Liver (tissue), 9 donors: ENCODE data around the gene RPS28. TPM values are rescaled to one million over a fixed set of nuclear protein-coding genes. Genes with fewer than 3 reads are reported as not detected.
A peak's percentile ranks its signal among the peaks of the same experiment; 100 is the strongest.
"Not testable (repeated sequence)": the region's sequence is repeated elsewhere in the genome, so short reads cannot be mapped to it uniquely, and the experiment has no call there.

Experiments used
- DNase-seq: peaks from one replicate; pipeline ENCODE4 v3.0.0-alpha.2; 2017; ENCODE audit warnings: low spot score
- H3K27ac ChIP-seq, 2 donors: one replicate each; pipeline ENCODE4 v1.7.0; 2013; ENCODE audit warnings: inconsistent platforms in 2 of 2, low read length in 2 of 2, control low read depth in 1 of 2, low read depth in 1 of 2, mild to moderate bottlenecking in 1 of 2
- H3K27me3 ChIP-seq, 4 donors: one replicate each; pipeline versions ENCODE4 v1.6.1 to v1.7.0; 2013; ENCODE audit warnings: low read length in 3 of 4, inconsistent platforms in 1 of 4, mild to moderate bottlenecking in 1 of 4, moderate library complexity in 1 of 4; ENCODE audit not compliant: control insufficient read depth in 4 of 4, insufficient read depth in 4 of 4
- H3K36me3 ChIP-seq, 4 donors: one replicate each; pipeline versions ENCODE4 v1.6.1 to v1.7.0; 2013; ENCODE audit warnings: low read length in 3 of 4, mild to moderate bottlenecking in 3 of 4, low read depth in 1 of 4, moderate library complexity in 1 of 4; ENCODE audit not compliant: control insufficient read depth in 4 of 4, insufficient read depth in 3 of 4
- H3K4me1 ChIP-seq, 4 donors: one replicate each; pipeline versions ENCODE4 v1.6.1 to v1.7.0; 2013; ENCODE audit warnings: low read length in 3 of 4, mild to moderate bottlenecking in 3 of 4, moderate library complexity in 1 of 4; ENCODE audit not compliant: control insufficient read depth in 4 of 4, insufficient read depth in 4 of 4
- H3K4me3 ChIP-seq, 3 donors: one replicate each; pipeline versions ENCODE4 v1.6.1 to v1.7.0; 2013; ENCODE audit warnings: low read length in 3 of 3, control low read depth in 1 of 3, low read depth in 1 of 3, mild to moderate bottlenecking in 1 of 3
- H3K9ac ChIP-seq, 2 donors: one replicate each; pipeline ENCODE4 v1.7.0; 2013; ENCODE audit warnings: low read length in 2 of 2, mild to moderate bottlenecking in 2 of 2, moderate library complexity in 2 of 2, control low read depth in 1 of 2, low read depth in 1 of 2
- H3K9me3 ChIP-seq, 4 donors: one replicate each; pipeline versions ENCODE4 v1.6.1 to v1.7.0; 2013; ENCODE audit warnings: low read length in 3 of 4; ENCODE audit not compliant: control insufficient read depth in 4 of 4
- EGR1 ChIP-seq, 2 donors: IDR thresholded peaks; 2 replicates each; pipeline ENCODE4 v1.6.1; 2016 to 2018; ENCODE audit warnings: antibody characterized with exemption in 2 of 2, low read depth in 2 of 2
- FOXA1 ChIP-seq: IDR thresholded peaks from 2 replicates; pipeline ENCODE4 v1.6.1; 2016; ENCODE audit warnings: antibody characterized with exemption
- FOXA2 ChIP-seq: IDR thresholded peaks from 2 replicates; pipeline ENCODE4 v1.6.1; 2016; ENCODE audit warnings: antibody characterized with exemption
- GABPA ChIP-seq, 2 donors: IDR thresholded peaks in 1 of 2; conservative IDR thresholded peaks in 1 of 2; 2 replicates each; pipeline ENCODE4 v1.6.1; 2016; ENCODE audit warnings: antibody characterized with exemption in 2 of 2, mild to moderate bottlenecking in 1 of 2, moderate library complexity in 1 of 2
- HNF4A ChIP-seq, 2 donors: conservative IDR thresholded peaks; 2 replicates each; pipeline ENCODE4 v1.6.1; 2016; ENCODE audit warnings: antibody characterized with exemption in 2 of 2, mild to moderate bottlenecking in 2 of 2
- HNF4G ChIP-seq: IDR thresholded peaks from 2 replicates; pipeline ENCODE4 v1.6.1; 2016; ENCODE audit warnings: antibody characterized with exemption
- JUND ChIP-seq, 2 donors: IDR thresholded peaks; 2 replicates each; pipeline ENCODE4 v1.6.1; 2016; ENCODE audit warnings: antibody characterized with exemption in 2 of 2
- NR2F2 ChIP-seq: IDR thresholded peaks from 2 replicates; pipeline ENCODE4 v1.6.1; 2016; ENCODE audit warnings: antibody characterized with exemption
- RAD21 ChIP-seq, 2 donors: IDR thresholded peaks; 2 replicates each; pipeline ENCODE4 v1.6.1; 2016; ENCODE audit warnings: antibody characterized with exemption in 2 of 2, mild to moderate bottlenecking in 2 of 2
- RXRA ChIP-seq, 2 donors: IDR thresholded peaks; 2 replicates each; pipeline ENCODE4 v1.6.1; 2017 to 2018; ENCODE audit warnings: antibody characterized with exemption in 2 of 2, mild to moderate bottlenecking in 1 of 2
- SP1 ChIP-seq: IDR thresholded peaks from 2 replicates; pipeline ENCODE4 v1.6.1; 2018; ENCODE audit warnings: antibody characterized with exemption, mild to moderate bottlenecking
- TAF1 ChIP-seq: conservative IDR thresholded peaks from 2 replicates; pipeline ENCODE4 v1.6.1; 2016; ENCODE audit warnings: antibody characterized with exemption, mild to moderate bottlenecking
- YY1 ChIP-seq: IDR thresholded peaks from 2 replicates; pipeline ENCODE4 v1.6.1; 2016; ENCODE audit warnings: antibody characterized with exemption, mild to moderate bottlenecking
- WGBS: extraction: QIAGEN DNeasy Blood & Tissue Kit; methylation state at CpG from one replicate; pipeline ENCODE4 v1.1.7; 2013; 5-methylcytosine and 5-hydroxymethylcytosine counted together
- polyA plus RNA-seq, 2 donors: library from polyadenylated mRNA; stranded (reverse) in 1 of 2; unstranded in 1 of 2; fragments of 200-250 nt in 1 of 2; fragments of >200 nt in 1 of 2; fragmentation: Nextera tagmentation in 1 of 2; extraction: Ambion mirVana in 1 of 2; gene quantifications; one replicate each; pipeline versions ENCODE4 v1.2.1 to v1.2.3, GENCODE V29; 2013 to 2015
- total RNA-seq, 2 donors: library from RNA; depleted of rRNA; stranded (reverse); fragments of >200 nt; gene quantifications; one replicate each; pipeline ENCODE4 v1.2.3, GENCODE V29; 2014
- TF ChIP-seq, protein P1 (sequence below): IDR thresholded peaks from 2 replicates; pipeline ENCODE4 v1.6.1; 2016; ENCODE audit warnings: antibody characterized with exemption
- TF ChIP-seq, protein P2 (sequence below): IDR thresholded peaks from 2 replicates; pipeline ENCODE4 v1.6.1; 2016; ENCODE audit warnings: antibody characterized with exemption
- TF ChIP-seq, protein P3 (sequence below): IDR thresholded peaks from 2 replicates; pipeline ENCODE4 v1.6.1; 2016; ENCODE audit warnings: antibody characterized with exemption
- TF ChIP-seq, protein P4 (sequence below): fragments of 150-350 bp; IDR thresholded peaks from 2 replicates; pipeline ENCODE4 v1.5.1; 2017; ENCODE audit warnings: improper control_type of control experiment, low read depth, low read length; ENCODE audit not compliant: missing input control
- TF ChIP-seq, protein P5 (sequence below): IDR thresholded peaks from 2 replicates; pipeline ENCODE4 v1.6.1; 2016; ENCODE audit warnings: antibody characterized with exemption, mild to moderate bottlenecking
- donor health status: healthy.
- donor health status: healthy.
- donor health status: healthy.
- donor health status: healthy.
- donor health status: healthy.

RPS28 gene
- total RNA-seq (100 to 1,000 TPM in 1 of 2 donors, 10 to 100 TPM in 1; 74.7 to 205 TPM), polyA plus RNA-seq (100 to 1,000 TPM; 324 to 467 TPM)

DNA sequence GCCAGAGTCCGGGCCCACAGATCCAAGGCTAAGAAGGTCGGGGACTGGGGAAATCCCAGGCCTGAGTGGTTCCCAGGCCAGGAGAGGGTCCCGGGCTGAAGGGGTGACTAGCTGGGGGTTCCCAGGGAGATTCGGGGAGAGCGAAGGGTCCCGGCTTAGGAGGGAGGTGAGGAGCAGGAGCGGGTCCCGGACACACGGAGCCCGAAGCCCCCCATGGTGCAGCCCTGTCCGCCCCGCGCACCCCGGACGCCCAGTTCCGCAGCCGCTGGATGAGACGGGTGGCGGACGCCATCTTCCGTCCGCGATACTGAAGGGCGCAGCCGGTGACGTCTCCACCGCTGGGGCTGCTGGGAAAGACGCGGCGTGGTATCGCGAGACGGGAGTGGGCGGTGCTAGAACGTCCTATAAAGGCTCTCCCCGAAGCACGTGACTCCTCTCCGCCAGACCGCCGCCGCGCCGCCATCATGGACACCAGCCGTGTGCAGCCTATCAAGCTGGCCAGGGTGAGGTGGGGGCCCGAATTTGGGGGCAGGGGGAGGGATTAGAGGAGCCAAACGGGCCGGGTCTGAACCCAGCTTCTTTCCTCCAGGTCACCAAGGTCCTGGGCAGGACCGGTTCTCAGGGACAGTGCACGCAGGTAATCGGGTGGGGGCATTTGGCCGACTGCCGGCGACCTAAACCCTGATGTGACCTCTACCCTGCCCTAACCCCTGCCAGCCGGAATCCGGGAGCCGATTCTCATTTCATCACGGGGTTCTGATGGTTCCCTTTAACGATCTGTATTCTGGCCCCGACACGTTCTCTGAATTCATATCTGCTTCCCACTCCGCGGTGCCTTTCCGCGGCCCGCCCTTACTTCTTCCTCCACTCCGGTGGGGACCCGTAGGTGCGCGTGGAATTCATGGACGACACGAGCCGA is at the start of gene RPS28, which contains the start of gene NDUFA7:
Gene RPS28, plus strand, starts transcription at position 430 of the 919 bp plus-strand sequence. Its CDS starts 35 bp downstream, at position 465.
Gene NDUFA7, minus strand, starts transcription at position 309 of the 919 bp plus-strand sequence. Its CDS starts 17 bp downstream, at position 292.
- DNase-seq, result peak; percentile 99
- H3K9ac ChIP-seq, result peak within 1 kb of the TSS; percentile 95 to 98
- peak within 1 kb of the TSS; percentile 90 to 94 (median 93) for H3K4me3 ChIP-seq
- peaks cover 13 to 35% (median 24%) of the 10 kb centered on the region in 4 donors for H3K4me1 ChIP-seq
- no peaks in the 10 kb centered on the region for H3K27me3 ChIP-seq
- H3K9me3 ChIP-seq, result no peaks in the 10 kb centered on the region
- H3K27ac ChIP-seq, result peak within 1 kb of the TSS; percentile 88 to 89
- H3K36me3 ChIP-seq, result peaks cover 0 to 8% (median 5%) of the 10 kb centered on the region in 4 donors
- TF ChIP-seq RXRA (IDR thresholded peaks at IDR 0.05), result peak; percentile 45 to 77
- TF ChIP-seq GABPA (IDR thresholded peaks at IDR 0.05 in 1 of 2, conservative IDR thresholded peaks at IDR 0.05 in 1 of 2), result peak in 1 of 2 donors; percentile 49
- no peak for TF ChIP-seq HNF4A (conservative IDR thresholded peaks at IDR 0.05)
- TF ChIP-seq NR2F2, result no peak
- TF ChIP-seq RAD21 (IDR thresholded peaks at IDR 0.05), result peak; percentile 50 to 59
- TF ChIP-seq, protein P1, sequence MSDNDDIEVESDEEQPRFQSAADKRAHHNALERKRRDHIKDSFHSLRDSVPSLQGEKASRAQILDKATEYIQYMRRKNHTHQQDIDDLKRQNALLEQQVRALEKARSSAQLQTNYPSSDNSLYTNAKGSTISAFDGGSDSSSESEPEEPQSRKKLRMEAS, result no peak
- no peak for TF ChIP-seq HNF4G
- TF ChIP-seq, protein P2, sequence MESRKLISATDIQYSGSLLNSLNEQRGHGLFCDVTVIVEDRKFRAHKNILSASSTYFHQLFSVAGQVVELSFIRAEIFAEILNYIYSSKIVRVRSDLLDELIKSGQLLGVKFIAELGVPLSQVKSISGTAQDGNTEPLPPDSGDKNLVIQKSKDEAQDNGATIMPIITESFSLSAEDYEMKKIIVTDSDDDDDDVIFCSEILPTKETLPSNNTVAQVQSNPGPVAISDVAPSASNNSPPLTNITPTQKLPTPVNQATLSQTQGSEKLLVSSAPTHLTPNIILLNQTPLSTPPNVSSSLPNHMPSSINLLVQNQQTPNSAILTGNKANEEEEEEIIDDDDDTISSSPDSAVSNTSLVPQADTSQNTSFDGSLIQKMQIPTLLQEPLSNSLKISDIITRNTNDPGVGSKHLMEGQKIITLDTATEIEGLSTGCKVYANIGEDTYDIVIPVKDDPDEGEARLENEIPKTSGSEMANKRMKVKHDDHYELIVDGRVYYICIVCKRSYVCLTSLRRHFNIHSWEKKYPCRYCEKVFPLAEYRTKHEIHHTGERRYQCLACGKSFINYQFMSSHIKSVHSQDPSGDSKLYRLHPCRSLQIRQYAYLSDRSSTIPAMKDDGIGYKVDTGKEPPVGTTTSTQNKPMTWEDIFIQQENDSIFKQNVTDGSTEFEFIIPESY, result peak; percentile 99
- no peak for TF ChIP-seq FOXA1
- TF ChIP-seq JUND (IDR thresholded peaks at IDR 0.05), result no peak
- TF ChIP-seq EGR1 (IDR thresholded peaks at IDR 0.05; ENCODE audit: low read depth in 2 of 2), result no peak
- TF ChIP-seq YY1, result peak; percentile 98
- TF ChIP-seq, protein P3, sequence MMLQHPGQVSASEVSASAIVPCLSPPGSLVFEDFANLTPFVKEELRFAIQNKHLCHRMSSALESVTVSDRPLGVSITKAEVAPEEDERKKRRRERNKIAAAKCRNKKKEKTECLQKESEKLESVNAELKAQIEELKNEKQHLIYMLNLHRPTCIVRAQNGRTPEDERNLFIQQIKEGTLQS, result no peak
- peak; percentile 36 for TF ChIP-seq SP1
- TF ChIP-seq FOXA2, result no peak
- TF ChIP-seq, protein P4, sequence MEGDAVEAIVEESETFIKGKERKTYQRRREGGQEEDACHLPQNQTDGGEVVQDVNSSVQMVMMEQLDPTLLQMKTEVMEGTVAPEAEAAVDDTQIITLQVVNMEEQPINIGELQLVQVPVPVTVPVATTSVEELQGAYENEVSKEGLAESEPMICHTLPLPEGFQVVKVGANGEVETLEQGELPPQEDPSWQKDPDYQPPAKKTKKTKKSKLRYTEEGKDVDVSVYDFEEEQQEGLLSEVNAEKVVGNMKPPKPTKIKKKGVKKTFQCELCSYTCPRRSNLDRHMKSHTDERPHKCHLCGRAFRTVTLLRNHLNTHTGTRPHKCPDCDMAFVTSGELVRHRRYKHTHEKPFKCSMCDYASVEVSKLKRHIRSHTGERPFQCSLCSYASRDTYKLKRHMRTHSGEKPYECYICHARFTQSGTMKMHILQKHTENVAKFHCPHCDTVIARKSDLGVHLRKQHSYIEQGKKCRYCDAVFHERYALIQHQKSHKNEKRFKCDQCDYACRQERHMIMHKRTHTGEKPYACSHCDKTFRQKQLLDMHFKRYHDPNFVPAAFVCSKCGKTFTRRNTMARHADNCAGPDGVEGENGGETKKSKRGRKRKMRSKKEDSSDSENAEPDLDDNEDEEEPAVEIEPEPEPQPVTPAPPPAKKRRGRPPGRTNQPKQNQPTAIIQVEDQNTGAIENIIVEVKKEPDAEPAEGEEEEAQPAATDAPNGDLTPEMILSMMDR, result peak; percentile 16
- TF ChIP-seq TAF1, result peak; percentile 91
- TF ChIP-seq, protein P5, sequence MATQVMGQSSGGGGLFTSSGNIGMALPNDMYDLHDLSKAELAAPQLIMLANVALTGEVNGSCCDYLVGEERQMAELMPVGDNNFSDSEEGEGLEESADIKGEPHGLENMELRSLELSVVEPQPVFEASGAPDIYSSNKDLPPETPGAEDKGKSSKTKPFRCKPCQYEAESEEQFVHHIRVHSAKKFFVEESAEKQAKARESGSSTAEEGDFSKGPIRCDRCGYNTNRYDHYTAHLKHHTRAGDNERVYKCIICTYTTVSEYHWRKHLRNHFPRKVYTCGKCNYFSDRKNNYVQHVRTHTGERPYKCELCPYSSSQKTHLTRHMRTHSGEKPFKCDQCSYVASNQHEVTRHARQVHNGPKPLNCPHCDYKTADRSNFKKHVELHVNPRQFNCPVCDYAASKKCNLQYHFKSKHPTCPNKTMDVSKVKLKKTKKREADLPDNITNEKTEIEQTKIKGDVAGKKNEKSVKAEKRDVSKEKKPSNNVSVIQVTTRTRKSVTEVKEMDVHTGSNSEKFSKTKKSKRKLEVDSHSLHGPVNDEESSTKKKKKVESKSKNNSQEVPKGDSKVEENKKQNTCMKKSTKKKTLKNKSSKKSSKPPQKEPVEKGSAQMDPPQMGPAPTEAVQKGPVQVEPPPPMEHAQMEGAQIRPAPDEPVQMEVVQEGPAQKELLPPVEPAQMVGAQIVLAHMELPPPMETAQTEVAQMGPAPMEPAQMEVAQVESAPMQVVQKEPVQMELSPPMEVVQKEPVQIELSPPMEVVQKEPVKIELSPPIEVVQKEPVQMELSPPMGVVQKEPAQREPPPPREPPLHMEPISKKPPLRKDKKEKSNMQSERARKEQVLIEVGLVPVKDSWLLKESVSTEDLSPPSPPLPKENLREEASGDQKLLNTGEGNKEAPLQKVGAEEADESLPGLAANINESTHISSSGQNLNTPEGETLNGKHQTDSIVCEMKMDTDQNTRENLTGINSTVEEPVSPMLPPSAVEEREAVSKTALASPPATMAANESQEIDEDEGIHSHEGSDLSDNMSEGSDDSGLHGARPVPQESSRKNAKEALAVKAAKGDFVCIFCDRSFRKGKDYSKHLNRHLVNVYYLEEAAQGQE, result peak; percentile 90
- under 1% methylated on average over 72 of the region's 72 CpGs for WGBS

DNA sequence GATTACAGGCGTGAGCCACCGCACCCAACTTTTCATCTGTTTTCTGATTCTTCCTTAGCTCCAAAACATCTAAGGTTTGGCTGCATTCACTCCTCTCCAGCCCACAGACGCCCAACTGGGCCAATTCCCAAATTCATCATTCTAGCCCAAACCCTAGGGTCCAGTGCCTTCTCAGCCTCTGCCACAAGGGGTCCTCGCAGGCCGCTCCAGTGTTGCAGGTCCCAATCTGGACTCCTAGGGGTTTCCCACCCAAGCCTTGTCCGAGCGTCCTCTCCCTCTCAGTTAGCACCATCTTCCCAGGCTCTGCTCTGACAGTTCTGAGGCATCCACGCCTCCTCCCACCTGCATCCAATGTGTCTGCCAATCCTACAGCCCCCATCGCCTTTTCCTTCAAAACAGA is 44.8 kb upstream of the RPS28 start:
- not testable (repeated sequence) for H3K27me3 ChIP-seq, H3K4me3 ChIP-seq, H3K9me3 ChIP-seq, H3K36me3 ChIP-seq, DNase-seq, H3K27ac ChIP-seq, H3K9ac ChIP-seq, H3K4me1 ChIP-seq
- WGBS, result no CpG with 5 or more reads among the region's 9 CpGs

DNA sequence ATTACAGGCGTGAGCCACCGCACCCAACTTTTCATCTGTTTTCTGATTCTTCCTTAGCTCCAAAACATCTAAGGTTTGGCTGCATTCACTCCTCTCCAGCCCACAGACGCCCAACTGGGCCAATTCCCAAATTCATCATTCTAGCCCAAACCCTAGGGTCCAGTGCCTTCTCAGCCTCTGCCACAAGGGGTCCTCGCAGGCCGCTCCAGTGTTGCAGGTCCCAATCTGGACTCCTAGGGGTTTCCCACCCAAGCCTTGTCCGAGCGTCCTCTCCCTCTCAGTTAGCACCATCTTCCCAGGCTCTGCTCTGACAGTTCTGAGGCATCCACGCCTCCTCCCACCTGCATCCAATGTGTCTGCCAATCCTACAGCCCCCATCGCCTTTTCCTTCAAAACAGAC is 30.0 kb upstream of the RPS28 start:
- H3K4me3 ChIP-seq, H3K9ac ChIP-seq, H3K27ac ChIP-seq, H3K9me3 ChIP-seq, H3K4me1 ChIP-seq, H3K27me3 ChIP-seq, H3K36me3 ChIP-seq, DNase-seq: not testable (repeated sequence)
- WGBS, result no CpG with 5 or more reads among the region's 9 CpGs
